ENCODE data around the gene TMEM179.

Gene TMEM179

GRCh38 chr14:104632781-104633180 lies 28.2 kb upstream of the TMEM179 start:
- DNase-seq (ENCODE audit: low read depth): no peak
- H3K4me3 ChIP-seq (ENCODE audit: low read depth, low read length): no peak overlapping the region
- no peak for TF ChIP-seq CTCF (conservative IDR thresholded peaks at IDR 0.05; ENCODE audit: low read depth, low read length)

- no peak for TF ChIP-seq CTCF (conservative IDR thresholded peaks at IDR 0.05; ENCODE audit: low read depth, low read length)
- no peak for DNase-seq (ENCODE audit: low read depth)
Measured at GRCh38 chr14:104624939-104625338, 20.4 kb upstream of the TMEM179 start.

GRCh38 chr14:104614126-104614812 lies 9.7 kb upstream of the TMEM179 start:
- DNase-seq (ENCODE audit: low read depth): no peak
- H3K4me3 ChIP-seq (ENCODE audit: low read depth, low read length): no peak overlapping the region
- TF ChIP-seq CTCF (conservative IDR thresholded peaks at IDR 0.05; ENCODE audit: low read depth, low read length): no peak

More at GRCh38 chr14:104624939-104625338, 20.4 kb upstream of the TMEM179 start:
- no peak overlapping the region for H3K4me3 ChIP-seq (ENCODE audit: low read depth, low read length)

GRCh38 chr14:104611881-104612280 lies 7.3 kb upstream of the TMEM179 start:
- no peak for TF ChIP-seq CTCF (conservative IDR thresholded peaks at IDR 0.05; ENCODE audit: low read depth, low read length)
- no peak for DNase-seq (ENCODE audit: low read depth)
- H3K4me3 ChIP-seq (ENCODE audit: low read depth, low read length): no peak overlapping the region

GRCh38 chr14:104610749-104611310 lies 6.3 kb upstream of the TMEM179 start:
- no peak for TF ChIP-seq CTCF (conservative IDR thresholded peaks at IDR 0.05; ENCODE audit: low read depth, low read length)
- H3K4me3 ChIP-seq (ENCODE audit: low read depth, low read length): no peak overlapping the region
- no peak for DNase-seq (ENCODE audit: low read depth)

GRCh38 chr14:104609666-104610065 lies 5.1 kb upstream of the TMEM179 start:
- H3K4me3 ChIP-seq (ENCODE audit: low read depth, low read length): no peak overlapping the region
- DNase-seq (ENCODE audit: low read depth): no peak
- no peak for TF ChIP-seq CTCF (conservative IDR thresholded peaks at IDR 0.05; ENCODE audit: low read depth, low read length)
